Breast epithelium (tissue), 3 donors: ENCODE results near the gene ZXDA.

ENCODE experiments used
- CTCF ChIP-seq, 3 donors: fragments of 450-650 bp; IDR thresholded peaks; one replicate each; pipeline ENCODE4 v1.5.1; 2016 to 2017; ENCODE audit warnings: antibody characterized with exemption in 3 of 3, mild to moderate bottlenecking in 3 of 3, moderate library complexity in 3 of 3
- POLR2AphosphoS5 ChIP-seq, 3 donors: sonication (generic); formaldehyde crosslinking; IDR thresholded peaks; one replicate each; pipeline ENCODE4 v1.6.1; 2017; ENCODE audit warnings: antibody characterized with exemption in 3 of 3

GRCh38 chrX:57932266-57932665 lies 22.0 kb upstream of the ZXDA start:
- TF ChIP-seq POLR2AphosphoS5 (IDR thresholded peaks at IDR 0.05) (no peak), CTCF (IDR thresholded peaks at IDR 0.05) (no peak)
